ENCODE data around the gene CAMK1D. TPM values are rescaled to one million over a fixed set of nuclear protein-coding genes. Genes with fewer than 3 reads are reported as not detected.

Gene CAMK1D
- total RNA-seq, 3 donors from 2014 or later = 4.4 to 17.3 (median 5.2) TPM

- H3K9me3 ChIP-seq = no peaks in the 10 kb centered on the region
- no peaks in the 10 kb centered on the region for H3K4me1 ChIP-seq
- no peak for TF ChIP-seq POLR2AphosphoS5 (IDR thresholded peaks at IDR 0.05)
- intact Hi-C loops (cut with DNase I; ENCODE audit: low total_unique reads) = no loop called here
- no peaks in the 10 kb centered on the region for H3K27me3 ChIP-seq
- no peak overlapping the region for H3K27ac ChIP-seq
- no peak overlapping the region for H3K4me3 ChIP-seq
- H3K36me3 ChIP-seq = no peaks in the 10 kb centered on the region
- DNase-seq (ENCODE audit: low spot score in 2 of 2) = no peak
Measured at GRCh38 chr10:12771981-12772760, 422.8 kb downstream of the CAMK1D start.

DNA sequence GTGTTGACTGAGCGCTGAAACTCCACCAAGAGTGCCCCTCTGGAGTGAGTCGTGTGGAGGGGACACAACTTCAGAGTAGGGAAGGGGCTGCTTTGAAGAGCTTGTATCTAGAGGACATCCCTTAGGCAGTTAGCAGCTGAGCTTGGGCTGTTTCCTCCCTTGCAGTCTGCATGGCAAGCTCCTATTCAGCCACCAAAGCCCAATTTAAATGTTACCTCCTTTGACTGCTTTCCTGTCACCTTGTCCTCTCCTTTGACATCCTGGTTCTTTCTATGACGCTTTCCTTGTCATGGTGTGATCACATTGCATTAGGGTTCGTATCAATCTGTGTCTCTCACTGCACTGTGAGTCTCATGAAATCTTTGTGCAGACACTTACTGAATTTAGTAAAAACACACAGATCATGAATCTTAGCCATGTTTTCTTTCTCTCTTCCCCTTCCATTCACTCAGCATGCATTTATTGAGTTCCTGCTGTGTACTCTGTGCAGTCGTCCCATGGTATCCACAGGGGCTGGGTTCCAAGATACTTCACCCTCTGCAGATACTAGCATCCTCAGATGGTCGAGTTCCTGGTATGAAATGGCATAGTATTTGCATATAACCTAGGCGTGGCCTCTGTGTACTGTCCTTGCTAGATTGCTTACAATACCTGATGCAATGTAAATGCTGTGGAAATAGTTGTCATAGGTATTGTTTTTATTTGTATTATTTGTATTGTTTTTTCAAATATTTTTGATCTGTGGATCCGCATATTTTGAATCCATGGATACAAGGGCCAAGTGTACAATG, 423.6 kb downstream of the CAMK1D start:
- Histone ChIP-seq H3K4me3 (no peak overlapping the region), H3K4me1 (no peaks in the 10 kb centered on the region), H3K27ac (no peak overlapping the region), H3K27me3 (no peaks in the 10 kb centered on the region), H3K36me3 (no peaks in the 10 kb centered on the region), H3K9me3 (no peaks in the 10 kb centered on the region)
- TF ChIP-seq POLR2AphosphoS5 (IDR thresholded peaks at IDR 0.05) (no peak), POLR2A (IDR thresholded peaks at IDR 0.05) (no peak), CTCF (IDR thresholded peaks at IDR 0.05) (no peak)
- intact Hi-C loops (cut with DNase I; ENCODE audit: low total_unique reads) = no loop called here
- no peak for DNase-seq (ENCODE audit: low spot score in 2 of 2)

DNA sequence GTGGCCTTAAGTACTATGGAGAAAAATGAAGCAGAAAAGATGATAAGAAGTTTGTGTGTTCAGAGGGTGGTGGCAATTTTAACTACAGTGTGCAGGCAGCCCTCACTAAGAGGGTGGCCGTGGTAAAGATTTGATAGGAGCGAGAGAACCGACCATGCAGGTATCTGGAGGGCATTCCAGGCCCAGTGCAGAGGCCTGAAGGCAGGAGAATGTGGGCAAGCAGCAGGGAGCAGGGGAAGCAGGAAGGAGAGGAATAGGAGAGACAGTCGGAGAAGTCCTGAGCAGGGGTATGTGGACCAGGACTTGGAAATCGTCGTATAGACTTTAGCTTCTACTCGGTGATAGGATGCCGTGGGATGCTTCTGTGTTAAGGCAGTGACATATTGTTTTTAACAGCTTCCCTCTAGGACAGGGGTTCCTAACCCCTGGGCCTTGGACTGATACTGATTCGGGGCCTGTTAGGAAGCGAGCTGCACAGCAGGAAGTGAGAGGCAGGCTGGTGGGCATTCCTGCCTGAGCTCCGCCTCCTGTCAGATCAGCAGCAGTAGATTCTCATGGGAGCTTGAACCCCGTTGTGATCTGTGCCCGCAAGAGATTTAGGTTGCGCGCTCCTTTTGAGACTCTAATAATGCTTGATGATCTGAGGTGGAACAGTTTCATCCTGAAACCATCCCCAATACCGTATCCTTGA, 425.0 kb downstream of the CAMK1D start:
- no peak overlapping the region for H3K27ac ChIP-seq
- H3K4me3 ChIP-seq = no peak overlapping the region
- H3K27me3 ChIP-seq = no peaks in the 10 kb centered on the region
- H3K4me1 ChIP-seq = no peaks in the 10 kb centered on the region
- DNase-seq (ENCODE audit: low spot score in 2 of 2) = no peak
- no peaks in the 10 kb centered on the region for H3K9me3 ChIP-seq
- TF ChIP-seq CTCF (IDR thresholded peaks at IDR 0.05) (no peak), POLR2A (IDR thresholded peaks at IDR 0.05) (no peak), POLR2AphosphoS5 (IDR thresholded peaks at IDR 0.05) (no peak)
- intact Hi-C loops (cut with DNase I; ENCODE audit: low total_unique reads) = no loop called here
- H3K36me3 ChIP-seq = no peaks in the 10 kb centered on the region

GRCh38 chr10:12777840-12778585, 428.7 kb downstream of the CAMK1D start:
- no peak overlapping the region for H3K27ac ChIP-seq
- no peak for DNase-seq (ENCODE audit: low spot score in 2 of 2)
- no peaks in the 10 kb centered on the region for H3K36me3 ChIP-seq
- intact Hi-C loops (cut with DNase I; ENCODE audit: low total_unique reads) = no loop called here
- H3K4me3 ChIP-seq = no peak overlapping the region
- TF ChIP-seq POLR2A (IDR thresholded peaks at IDR 0.05) (no peak), CTCF (IDR thresholded peaks at IDR 0.05) (no peak), POLR2AphosphoS5 (IDR thresholded peaks at IDR 0.05) (no peak)
- H3K9me3 ChIP-seq = no peaks in the 10 kb centered on the region
- H3K4me1 ChIP-seq = peaks cover 0 to 6% of the 10 kb centered on the region in 2 donors
- no peaks in the 10 kb centered on the region for H3K27me3 ChIP-seq

Data from breast epithelium (tissue), 4 donors.